Endodermal cell (in vitro differentiated cells): ENCODE data around the gene AXIN1. TPM values are rescaled to one million over a fixed set of nuclear protein-coding genes. Genes with fewer than 3 reads are reported as not detected.

Source experiments
- DNase-seq: peaks from one replicate; pipeline ENCODE4 v3.0.0-alpha.2; 2017
- H3K27ac ChIP-seq: 2 replicates; pipeline ENCODE4 v1.5.1; 2013; ENCODE audit warnings: mild to moderate bottlenecking, low read depth, low read length, moderate library complexity
- H3K27me3 ChIP-seq: 2 replicates; pipeline ENCODE4 v1.6.1; 2013; ENCODE audit warnings: mild to moderate bottlenecking, low read length, moderate library complexity; ENCODE audit not compliant: insufficient read depth, control insufficient read depth, poor library complexity, severe bottlenecking
- H3K36me3 ChIP-seq: 2 replicates; pipeline ENCODE4 v1.7.0; 2013; ENCODE audit warnings: mild to moderate bottlenecking, low read length, moderate library complexity; ENCODE audit not compliant: control insufficient read depth, insufficient read depth
- H3K4me1 ChIP-seq: one replicate; pipeline ENCODE4 v1.7.0; 2013; ENCODE audit warnings: low read length; ENCODE audit not compliant: control insufficient read depth, insufficient read depth
- H3K4me3 ChIP-seq: 2 replicates; pipeline ENCODE4 v1.5.1; 2013; ENCODE audit warnings: mild to moderate bottlenecking, low read length, moderate library complexity
- H3K9ac ChIP-seq: 2 replicates; pipeline ENCODE4 v1.6.1; 2013; ENCODE audit warnings: mild to moderate bottlenecking, low read length, moderate library complexity; ENCODE audit not compliant: poor library complexity, severe bottlenecking; ENCODE audit errors: extremely low read depth
- H3K9me3 ChIP-seq: 2 replicates; pipeline ENCODE4 v1.6.1; 2013; ENCODE audit warnings: mild to moderate bottlenecking, low read length, moderate library complexity; ENCODE audit not compliant: control insufficient read depth
- H3K27ac Mint-ChIP-seq: 2 replicates; pipeline ENCODE4 v1.8.0; 2020; ENCODE audit warnings: mixed read lengths
- H3K27me3 Mint-ChIP-seq: 2 replicates; pipeline ENCODE4 v1.8.0; 2021; ENCODE audit warnings: mild to moderate bottlenecking, mixed read lengths; ENCODE audit not compliant: insufficient read depth
- H3K36me3 Mint-ChIP-seq: 2 replicates; pipeline ENCODE4 v1.8.0; 2020; ENCODE audit warnings: low read depth, mixed read lengths
- H3K4me1 Mint-ChIP-seq: 2 replicates; pipeline ENCODE4 v1.8.0; 2020; ENCODE audit warnings: mixed read lengths
- H3K4me3 Mint-ChIP-seq: 2 replicates; pipeline ENCODE4 v1.8.0; 2020; ENCODE audit warnings: mild to moderate bottlenecking, moderate library complexity, mixed read lengths
- H3K9me3 Mint-ChIP-seq: 2 replicates; pipeline ENCODE4 v1.8.0; 2020; ENCODE audit warnings: mild to moderate bottlenecking, mixed read lengths
- CTCF ChIP-seq: fragments of 200-600 bp; sonication (generic); conservative IDR thresholded peaks from 2 replicates; pipeline ENCODE4 v1.5.0; 2021; ENCODE audit warnings: antibody characterized with exemption, mild to moderate bottlenecking
- WGBS, 2 experiments: methylation state at CpG; one replicate each; pipeline versions ENCODE4 v1.1.5 to v1.1.7; 2013; ENCODE audit warnings: missing lambda C conversion rate in 2 of 2, mixed read lengths in 1 of 2; ENCODE audit not compliant: insufficient coverage in 1 of 2, insufficient read length in 1 of 2; 5-methylcytosine and 5-hydroxymethylcytosine counted together
- total RNA-seq, 2 donors: library from RNA; stranded (reverse); fragmentation: NEBNext Ultra II Directional in 1 of 2; extraction: Animal tissue kit (Norgen Biotek cat#: 25700) in 1 of 2; gene quantifications; 2 replicates in 1 of 2; 3 replicates in 1 of 2; pipeline ENCODE4 v1.2.1, GENCODE V29; 2021

Gene AXIN1
- total RNA-seq, 2 donors from 2014 or later = 36.5 to 37.3 TPM

DNA sequence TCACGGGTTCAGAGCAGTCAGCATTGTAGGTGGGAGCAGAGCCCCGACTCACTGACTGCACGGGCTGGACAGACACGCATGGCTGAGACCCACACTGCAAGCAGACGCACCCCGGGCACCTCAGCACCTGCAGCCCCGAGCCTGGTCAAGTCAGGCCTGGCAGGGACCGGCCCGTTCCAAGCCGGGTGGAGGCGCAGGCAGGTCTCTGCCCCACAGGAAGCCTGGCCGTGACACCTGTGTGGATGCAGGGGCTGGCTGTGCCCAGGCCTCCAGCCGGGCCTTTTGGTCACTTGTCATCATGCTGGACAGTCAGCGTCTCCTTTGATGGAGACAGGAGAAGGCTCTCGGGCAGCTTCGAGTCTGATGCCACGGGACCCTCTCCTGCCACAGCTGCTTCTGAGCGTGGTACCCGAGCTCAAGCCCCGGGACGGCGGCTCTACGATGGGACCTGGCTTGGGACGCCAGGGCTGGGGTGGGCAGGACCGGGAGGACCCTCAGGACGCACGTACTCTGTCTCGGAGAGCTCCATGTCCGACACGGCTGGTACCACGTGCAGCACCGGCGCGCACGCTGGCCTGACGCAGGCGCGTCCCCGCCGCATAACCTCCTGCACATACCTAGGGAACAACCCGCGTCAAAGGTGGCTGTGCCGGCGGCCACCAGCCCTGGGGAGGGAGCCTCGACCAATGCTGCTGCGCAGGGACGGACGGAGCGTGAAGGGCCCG, 61.7 kb downstream of the AXIN1 start:
- DNase-seq = no peak
- Histone ChIP-seq H3K36me3 (peaks cover 25% of the 10 kb centered on the region), H3K4me3 (no peak overlapping the region), H3K27me3 (no peaks in the 10 kb centered on the region), H3K27ac (no peak overlapping the region), H3K4me1 (no peaks in the 10 kb centered on the region), H3K9ac (no peak overlapping the region), H3K9me3 (no peaks in the 10 kb centered on the region)
- Mint-ChIP-seq H3K36me3 (peaks cover 36% of the 10 kb centered on the region), H3K4me3 (no peak overlapping the region), H3K9me3 (peaks cover 6% of the 10 kb centered on the region), H3K27me3 (no peaks in the 10 kb centered on the region), H3K27ac (no peak overlapping the region), H3K4me1 (no peaks in the 10 kb centered on the region)
- no peak for TF ChIP-seq CTCF
- WGBS, 2 experiments = 95 to 96% methylated on average over 35 to 50 of the region's 50 CpGs

- H3K36me3 Mint-ChIP-seq = peaks cover 38% of the 10 kb centered on the region
- Histone ChIP-seq H3K27me3 (no peaks in the 10 kb centered on the region), H3K4me1 (no peaks in the 10 kb centered on the region), H3K9ac (no peak overlapping the region), H3K4me3 (no peak overlapping the region), H3K9me3 (no peaks in the 10 kb centered on the region), H3K36me3 (peaks cover 25% of the 10 kb centered on the region), H3K27ac (no peak overlapping the region)
- 96 to 97% methylated on average over 20 to 25 of the region's 25 CpGs for WGBS, 2 experiments
- TF ChIP-seq CTCF = no peak
- DNase-seq = no peak
- H3K27ac Mint-ChIP-seq = no peak overlapping the region
- H3K9me3 Mint-ChIP-seq = peaks cover 6% of the 10 kb centered on the region
- H3K27me3 Mint-ChIP-seq = no peaks in the 10 kb centered on the region
- no peak overlapping the region for H3K4me3 Mint-ChIP-seq
- H3K4me1 Mint-ChIP-seq = no peaks in the 10 kb centered on the region
Measured at GRCh38 chr16:290015-290680, 62.4 kb downstream of the AXIN1 start.

DNA sequence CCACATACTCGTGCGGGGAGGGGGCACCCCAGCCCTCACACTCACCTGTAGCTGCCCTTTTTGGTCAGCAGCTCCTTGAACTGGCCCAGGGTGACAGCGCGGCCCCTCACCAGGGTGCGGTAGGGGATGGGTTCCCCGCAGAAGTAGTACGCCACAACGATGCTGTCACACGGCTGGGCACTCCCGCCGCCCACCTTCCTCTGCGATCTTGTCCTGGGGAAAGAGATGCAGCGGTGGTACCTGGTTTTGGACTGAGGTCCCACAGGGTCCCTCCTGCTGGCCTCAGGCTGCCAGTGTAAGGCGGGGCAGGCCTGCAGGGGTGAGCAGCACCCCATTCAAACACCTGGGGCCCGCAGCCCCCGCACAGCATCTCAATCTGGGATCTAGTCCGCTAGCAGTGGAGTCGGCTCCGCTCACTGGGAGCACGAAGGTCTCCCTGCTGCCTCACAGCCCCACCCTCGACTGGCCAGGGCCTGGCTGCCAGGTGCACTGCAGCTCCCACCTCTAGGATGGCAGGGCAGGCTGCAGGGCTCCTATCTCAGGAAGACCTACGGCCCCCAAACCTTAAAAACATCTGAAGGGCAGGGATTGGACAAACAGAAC, 63.0 kb downstream of the AXIN1 start:
- Histone ChIP-seq H3K9ac (no peak overlapping the region), H3K4me3 (no peak overlapping the region), H3K4me1 (no peaks in the 10 kb centered on the region), H3K36me3 (peaks cover 25% of the 10 kb centered on the region), H3K27ac (no peak overlapping the region), H3K27me3 (no peaks in the 10 kb centered on the region), H3K9me3 (no peaks in the 10 kb centered on the region)
- TF ChIP-seq CTCF = no peak
- WGBS, 2 experiments = 95 to 96% methylated on average over 13 to 22 of the region's 22 CpGs
- Mint-ChIP-seq H3K27ac (no peak overlapping the region), H3K9me3 (peaks cover 6% of the 10 kb centered on the region), H3K4me1 (no peaks in the 10 kb centered on the region), H3K36me3 (peaks cover 39% of the 10 kb centered on the region), H3K27me3 (no peaks in the 10 kb centered on the region), H3K4me3 (no peak overlapping the region)
- no peak for DNase-seq
